ENCODE measurements around the gene GLRX2. TPM values are rescaled to one million over a fixed set of nuclear protein-coding genes. Genes with fewer than 3 reads are reported as not detected.
A peak's percentile ranks its signal among the peaks of the same experiment; 100 is the strongest.

GLRX2 gene
- polyA plus RNA-seq, 3 donors, result 4.2 to 16.1 (median 15.2) TPM

DNA sequence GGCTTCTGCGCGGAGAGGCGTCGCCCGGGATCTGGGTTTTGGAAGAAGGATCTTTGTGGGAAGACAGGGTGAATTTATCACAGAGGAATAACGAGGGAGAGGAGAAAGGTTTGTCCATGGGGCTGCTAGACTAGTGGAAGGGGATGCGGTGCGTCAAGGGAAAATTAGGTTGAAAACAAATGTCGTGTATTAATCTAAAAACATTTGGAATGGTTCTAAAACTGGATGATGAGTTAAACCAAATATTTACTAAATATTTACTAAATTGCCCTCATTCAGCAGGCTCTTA, 45.2 kb downstream of the GLRX2 start:
- Histone ChIP-seq H3K4me1 (ENCODE audit: control insufficient read depth in 1 of 2, insufficient read depth in 2 of 2, low read length in 2 of 2) (peaks cover 19 to 33% of the 10 kb centered on the region in 2 donors), H3K27me3 (ENCODE audit: control insufficient read depth in 2 of 2, insufficient read depth in 2 of 2, low read length in 2 of 2) (no peaks in the 10 kb centered on the region), H3K9ac (ENCODE audit: insufficient read depth, low read length, poor library complexity, severe bottlenecking) (peak overlapping the region; percentile 96), H2AFZ (ENCODE audit: insufficient read depth, low read depth, low read length, poor library complexity, severe bottlenecking) (peak overlapping the region; percentile 94), H3K36me3 (replicated peaks in 1 of 2; ENCODE audit: control insufficient read depth in 1 of 2, insufficient read depth in 2 of 2, low read length in 2 of 2) (no peaks in the 10 kb centered on the region), H4K20me1 (ENCODE audit: insufficient read depth, low read length) (peaks cover 28% of the 10 kb centered on the region), H3K79me2 (ENCODE audit: insufficient read depth, low read length) (peaks cover 97% of the 10 kb centered on the region), H3K4me2 (replicated peaks; ENCODE audit: extremely low read depth, low read length, poor library complexity, severe bottlenecking) (peak overlapping the region; percentile 92), H3K27ac (ENCODE audit: low read depth in 1 of 2, low read length in 2 of 2) (peak overlapping the region; percentile 93 to 94), H3K4me3 (replicated peaks in 1 of 3; ENCODE audit: low read depth in 2 of 3, low read length in 3 of 3) (peak overlapping the region; percentile 71 to 85 (median 83)), H3K9me3 (replicated peaks in 1 of 2; ENCODE audit: control insufficient read depth in 1 of 2, insufficient read depth in 1 of 2, low read length in 2 of 2) (no peaks in the 10 kb centered on the region)
- H3K9me3 Mint-ChIP-seq, result no peaks in the 10 kb centered on the region
- peaks cover 2 to 9% of the 10 kb centered on the region in 2 donors for H3K36me3 Mint-ChIP-seq
- peak overlapping the region; percentile 95 to 97 for H3K4me3 Mint-ChIP-seq
- H3K27me3 Mint-ChIP-seq (ENCODE audit: low read depth in 3 of 3), result peaks cover 0 to 4% (median 0%) of the 10 kb centered on the region in 3 donors
- intact Hi-C loops (cut with micrococcal nuclease), result no loop called here
- peaks cover 48% of the 10 kb centered on the region for H3K4me1 Mint-ChIP-seq
- WGBS (ENCODE audit: insufficient coverage), result 0% methylated on average over 1 of the region's 9 CpGs
- H3K27ac Mint-ChIP-seq, result peak overlapping the region; percentile 98 to 99 (median 99)
- TF ChIP-seq, protein P1, sequence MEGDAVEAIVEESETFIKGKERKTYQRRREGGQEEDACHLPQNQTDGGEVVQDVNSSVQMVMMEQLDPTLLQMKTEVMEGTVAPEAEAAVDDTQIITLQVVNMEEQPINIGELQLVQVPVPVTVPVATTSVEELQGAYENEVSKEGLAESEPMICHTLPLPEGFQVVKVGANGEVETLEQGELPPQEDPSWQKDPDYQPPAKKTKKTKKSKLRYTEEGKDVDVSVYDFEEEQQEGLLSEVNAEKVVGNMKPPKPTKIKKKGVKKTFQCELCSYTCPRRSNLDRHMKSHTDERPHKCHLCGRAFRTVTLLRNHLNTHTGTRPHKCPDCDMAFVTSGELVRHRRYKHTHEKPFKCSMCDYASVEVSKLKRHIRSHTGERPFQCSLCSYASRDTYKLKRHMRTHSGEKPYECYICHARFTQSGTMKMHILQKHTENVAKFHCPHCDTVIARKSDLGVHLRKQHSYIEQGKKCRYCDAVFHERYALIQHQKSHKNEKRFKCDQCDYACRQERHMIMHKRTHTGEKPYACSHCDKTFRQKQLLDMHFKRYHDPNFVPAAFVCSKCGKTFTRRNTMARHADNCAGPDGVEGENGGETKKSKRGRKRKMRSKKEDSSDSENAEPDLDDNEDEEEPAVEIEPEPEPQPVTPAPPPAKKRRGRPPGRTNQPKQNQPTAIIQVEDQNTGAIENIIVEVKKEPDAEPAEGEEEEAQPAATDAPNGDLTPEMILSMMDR (IDR thresholded peaks at IDR 0.05), result no peak
- DNase-seq, result no peak

DNA sequence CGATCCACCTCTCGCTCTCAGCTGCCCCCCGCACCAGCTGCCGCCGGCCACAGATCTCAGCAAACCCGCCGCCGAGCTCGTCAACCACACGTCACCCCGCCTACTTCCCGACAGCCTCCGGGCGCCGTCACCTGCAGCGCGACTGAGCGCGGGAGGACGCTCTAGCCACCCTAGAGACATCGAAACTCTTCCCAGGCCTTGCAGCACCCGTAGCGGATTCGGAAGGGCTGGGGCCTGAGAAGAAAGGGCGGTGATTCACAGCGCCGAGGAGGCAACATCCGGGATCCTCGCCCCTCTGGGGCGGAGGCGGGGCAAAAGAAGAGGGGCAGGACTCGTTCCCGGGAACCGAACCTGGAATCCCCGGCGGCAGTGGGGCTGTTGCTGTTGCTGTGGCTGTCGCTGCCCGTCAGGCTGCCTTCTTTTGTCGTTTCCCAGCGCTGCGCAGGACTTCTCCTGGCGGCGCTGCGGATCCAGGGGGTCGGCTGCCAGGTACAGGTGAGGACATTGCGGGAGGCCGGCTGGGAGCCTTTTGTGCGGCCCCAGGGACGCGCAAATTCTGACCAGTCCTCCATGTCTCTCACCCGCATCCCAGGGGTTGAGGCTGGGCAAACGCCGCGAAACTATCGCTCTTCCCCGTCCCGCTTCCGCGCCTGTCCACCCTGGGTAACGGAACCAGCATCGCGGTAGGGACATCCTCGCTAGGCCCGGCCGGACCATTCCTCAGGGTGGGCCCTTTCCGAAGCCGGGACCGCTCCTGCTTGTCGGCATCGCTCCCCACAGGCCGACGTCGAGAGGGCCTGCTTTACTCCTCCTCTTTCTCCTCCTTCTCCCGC, 45.7 kb downstream of the GLRX2 start, which contains the start of the genes RO60 and UCHL5:
Gene RO60 (plus strand): TSS at position 331 of the 833 bp plus-strand sequence. CDS start 9,443 bp downstream, outside the sequence.
Gene UCHL5 (minus strand): TSS at position 79 of the 833 bp plus-strand sequence. CDS start 100 bp downstream, outside the sequence.
- Histone ChIP-seq H3K27me3 (ENCODE audit: control insufficient read depth in 2 of 2, insufficient read depth in 2 of 2, low read length in 2 of 2) (no peaks in the 10 kb centered on the region), H3K79me2 (ENCODE audit: insufficient read depth, low read length) (peaks cover 97% of the 10 kb centered on the region), H4K20me1 (ENCODE audit: insufficient read depth, low read length) (peaks cover 24% of the 10 kb centered on the region), H3K36me3 (replicated peaks in 1 of 2; ENCODE audit: control insufficient read depth in 1 of 2, insufficient read depth in 2 of 2, low read length in 2 of 2) (no peaks in the 10 kb centered on the region), H3K4me1 (ENCODE audit: control insufficient read depth in 1 of 2, insufficient read depth in 2 of 2, low read length in 2 of 2) (peaks cover 19 to 33% of the 10 kb centered on the region in 2 donors), H2AFZ (ENCODE audit: insufficient read depth, low read depth, low read length, poor library complexity, severe bottlenecking) (peak within 1 kb of the TSS; percentile 94), H3K4me2 (replicated peaks; ENCODE audit: extremely low read depth, low read length, poor library complexity, severe bottlenecking) (peak within 1 kb of the TSS; percentile 92), H3K4me3 (replicated peaks in 1 of 3; ENCODE audit: low read depth in 2 of 3, low read length in 3 of 3) (peak within 1 kb of the TSS; percentile 71 to 85 (median 83)), H3K9ac (ENCODE audit: insufficient read depth, low read length, poor library complexity, severe bottlenecking) (peak within 1 kb of the TSS; percentile 96), H3K27ac (ENCODE audit: low read depth in 1 of 2, low read length in 2 of 2) (peak within 1 kb of the TSS; percentile 93 to 94), H3K9me3 (replicated peaks in 1 of 2; ENCODE audit: control insufficient read depth in 1 of 2, insufficient read depth in 1 of 2, low read length in 2 of 2) (no peaks in the 10 kb centered on the region)
- Mint-ChIP-seq H3K4me3 (peak within 1 kb of the TSS; percentile 95 to 97), H3K27ac (peak within 1 kb of the TSS; percentile 98 to 99 (median 99)), H3K4me1 (peaks cover 48% of the 10 kb centered on the region), H3K36me3 (peaks cover 2 to 9% of the 10 kb centered on the region in 2 donors), H3K9me3 (no peaks in the 10 kb centered on the region), H3K27me3 (ENCODE audit: low read depth in 3 of 3) (peaks cover 0 to 4% (median 0%) of the 10 kb centered on the region in 3 donors)
- TF ChIP-seq, protein P1 (IDR thresholded peaks at IDR 0.05), result no peak
- WGBS (ENCODE audit: insufficient coverage), result under 1% methylated on average over 66 of the region's 74 CpGs
- intact Hi-C loops (cut with micrococcal nuclease), result loop anchor here (5.0 to 10.0 kb wide), 5 partner anchors 37 to 585 kb away; partner anchors contain the start of genes GLRX2 (in 2 of the 2) and CDC73 (in 1 of the 2)
- DNase-seq, result peak; percentile 92 to 94 (median 94)
